Measurements from ENCODE around the gene FBXW7. TPM values are rescaled to one million over a fixed set of nuclear protein-coding genes. Genes with fewer than 3 reads are reported as not detected.

FBXW7 gene
- total and polyA plus RNA-seq, 2 of the 8 experiments (the other 6 are each of a cell fraction or from before 2014, with no cell fraction given), result 6.0 to 26.7 TPM

DNA sequence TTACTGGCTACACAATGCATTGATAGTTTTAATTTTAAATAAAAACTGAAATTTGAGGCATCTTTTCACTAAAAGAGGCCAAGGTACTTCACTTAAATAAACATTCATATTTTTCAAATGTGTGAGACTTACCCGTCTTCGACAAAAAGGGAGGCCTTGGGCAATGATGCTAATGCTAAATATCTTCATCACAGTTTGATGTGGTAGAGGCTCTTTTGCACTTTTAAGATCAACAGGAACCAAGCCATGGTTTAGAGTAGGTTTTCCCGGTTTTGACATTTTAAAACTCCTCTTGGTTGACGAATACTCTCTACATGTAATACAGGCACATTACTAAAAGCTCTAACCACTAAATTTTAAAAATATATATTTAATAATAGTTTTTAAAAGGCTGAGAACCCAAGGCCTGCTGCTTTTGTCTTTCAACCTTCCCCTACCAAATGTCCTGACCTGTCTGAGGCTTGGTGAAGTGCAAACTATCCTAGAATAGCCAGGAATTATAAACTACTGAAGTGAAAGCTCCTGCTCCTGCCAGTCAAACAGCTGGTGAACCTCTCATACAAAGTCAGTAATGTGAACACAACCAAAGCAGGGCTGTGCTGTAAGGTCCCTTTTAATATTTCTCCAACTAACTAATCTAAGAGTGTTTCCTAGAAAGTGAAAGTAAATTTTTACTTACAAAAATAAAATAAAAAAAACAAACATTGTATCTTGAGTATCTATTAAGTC, 153.7 kb downstream of the FBXW7 start:
- Histone ChIP-seq H3K56ac (replicated peaks; ENCODE audit: insufficient read length, low read depth, low read length) (no peak overlapping the region), H2BK120ac (replicated peaks; ENCODE audit: low read depth, low read length) (no peak overlapping the region), H2BK12ac (ENCODE audit: low read depth, low read length) (no peak overlapping the region), H3K79me1 (ENCODE audit: low read depth, low read length) (no peaks in the 10 kb centered on the region), H2BK20ac (ENCODE audit: low read length) (no peak overlapping the region), H3K9ac (replicated peaks in 1 of 4; ENCODE audit: extremely low read depth in 1 of 4, low read depth in 3 of 4, low read length in 3 of 4) (no peak overlapping the region), H3K79me2 (ENCODE audit: control insufficient read depth in 1 of 2, insufficient read depth in 2 of 2, low read length in 2 of 2) (peaks cover 0 to 12% of the 10 kb centered on the region in 2 experiments; a peak in 1 of 4 replicates), H3K18ac (ENCODE audit: extremely low read depth, low read length) (no peak overlapping the region), H3K36me3 (ENCODE audit: control insufficient read depth in 2 of 4, insufficient read depth in 4 of 4, low read length in 3 of 4) (no peaks in the 10 kb centered on the region), H3K9me3 (ENCODE audit: insufficient read depth in 2 of 2, low read depth in 1 of 2, low read length in 1 of 2) (no peaks in the 10 kb centered on the region), H3K27me3 (replicated peaks in 1 of 4; ENCODE audit: control insufficient read depth in 3 of 4, extremely low read depth in 1 of 4, insufficient read depth in 3 of 4, low read length in 3 of 4) (no peaks in the 10 kb centered on the region), H4K20me1 (replicated peaks in 1 of 2; ENCODE audit: control insufficient read depth in 1 of 2, insufficient read depth in 2 of 2, low read length in 2 of 2) (no peaks in the 10 kb centered on the region), H3K14ac (ENCODE audit: insufficient read length) (no peak overlapping the region), H4K5ac (ENCODE audit: insufficient read length, low read depth, low read length) (no peak overlapping the region), H3K4me2 (ENCODE audit: insufficient read depth in 1 of 2, low read depth in 2 of 2, low read length in 2 of 2) (no peak overlapping the region), H2BK5ac (ENCODE audit: low read depth, low read length) (no peak overlapping the region), H4K8ac (ENCODE audit: extremely low read depth, insufficient read depth, low read length) (no peak overlapping the region), H2AFZ (ENCODE audit: low read length) (no peak overlapping the region), H3K4ac (replicated peaks; ENCODE audit: insufficient read length, low read depth, low read length) (no peak overlapping the region), H3K23me2 (ENCODE audit: low read depth, low read length) (no peaks in the 10 kb centered on the region), H2BK15ac (ENCODE audit: low read length) (no peak overlapping the region), H3K27ac (ENCODE audit: low read depth, low read length) (no peak overlapping the region), H4K91ac (replicated peaks; ENCODE audit: insufficient read length, low read length) (no peak overlapping the region), H3K4me1 (replicated peaks in 1 of 4; ENCODE audit: control insufficient read depth in 3 of 4, insufficient read depth in 4 of 4, low read length in 3 of 4) (no peaks in the 10 kb centered on the region; a peak in 1 of 7 replicates), H3K4me3 (ENCODE audit: extremely low read depth in 1 of 4, insufficient read depth in 2 of 4, low read depth in 3 of 4, low read length in 4 of 4) (no peak overlapping the region), H2AK5ac (ENCODE audit: low read depth, low read length) (no peak overlapping the region), H3K23ac (ENCODE audit: insufficient read length) (no peak overlapping the region)
- ChIA-PET CTCF (ENCODE audit: partially characterized antibody) (interaction anchor here (0.5 to 1.6 kb wide), 4 partner anchors 10 to 580 kb away, joined by 3 to 5 read pairs (median 4); no protein-coding TSS in a partner anchor), POLR2A (ENCODE audit: partially characterized antibody) (no interaction called here)
- no peak for TF ChIP-seq POU5F1 (IDR thresholded peaks at IDR 0.05; ENCODE audit: low read depth, low read length)
- DNase-seq (ENCODE audit: low read depth in 1 of 2, low spot score in 2 of 2), result no peak
- FAIRE-seq, result no peak
- WGBS, 2 experiments (ENCODE audit: extremely low coverage in 1 of 2, insufficient coverage in 1 of 2, insufficient read length in 1 of 2, insufficient replicate concordance in 2 of 2, low coverage in 1 of 2, low lambda C conversion rate in 2 of 2, missing lambda C conversion rate in 1 of 2), result 82% methylated on average over 4 of the region's 4 CpGs; no CpG with 5 or more reads in 1 of the 2 experiments
